DOHH2 (cell line): ENCODE data around the gene HOGA1.

ENCODE experiments used
- H3F3A ChIP-seq: fragments of 200-600 bp; sonication (generic), shearing (Covaris generic); 2 replicates; pipeline ENCODE4 v1.6.0; 2016; ENCODE audit warnings: antibody characterized with exemption, mild to moderate bottlenecking; ENCODE audit not compliant: control insufficient read depth, insufficient read depth
- H3K27ac ChIP-seq: fragments of 200-600 bp; sonication (generic); 2 replicates; pipeline ENCODE4 v1.5.1; 2014; ENCODE audit warnings: low read depth, mild to moderate bottlenecking, low read length, moderate library complexity
- H3K27me3 ChIP-seq: fragments of 200-600 bp; sonication (generic); 2 replicates; pipeline ENCODE4 v1.6.1; 2014; ENCODE audit warnings: mild to moderate bottlenecking, low read length, mixed read lengths; ENCODE audit not compliant: control insufficient read depth
- H3K36me3 ChIP-seq: fragments of 200-600 bp; sonication (generic); 2 replicates; pipeline ENCODE4 v1.6.1; 2014; ENCODE audit warnings: mild to moderate bottlenecking, low read length, moderate library complexity, mixed read lengths; ENCODE audit not compliant: control insufficient read depth
- H3K4me1 ChIP-seq: fragments of 200-600 bp; sonication (generic); 2 replicates; pipeline ENCODE4 v1.6.1; 2014; ENCODE audit warnings: mild to moderate bottlenecking, low read length, mixed read lengths; ENCODE audit not compliant: control insufficient read depth
- H3K4me2 ChIP-seq: fragments of 200-600 bp; sonication (generic); 2 replicates; pipeline ENCODE4 v1.6.0; 2014; ENCODE audit warnings: mild to moderate bottlenecking, low read length, moderate library complexity
- H3K4me3 ChIP-seq: fragments of 200-600 bp; sonication (generic); 2 replicates; pipeline ENCODE4 v1.5.1; 2014; ENCODE audit warnings: mild to moderate bottlenecking, low read length, mixed read lengths
- H3K79me2 ChIP-seq: fragments of 200-600 bp; sonication (generic); 2 replicates; pipeline ENCODE4 v1.6.1; 2014; ENCODE audit warnings: mild to moderate bottlenecking, low read length, mixed read lengths; ENCODE audit not compliant: control insufficient read depth
- H3K9me2 ChIP-seq: fragments of 200-600 bp; sonication (generic); replicated peaks from 2 replicates; pipeline ENCODE4 v1.6.1; 2014; ENCODE audit warnings: mild to moderate bottlenecking, low read length, mixed read lengths; ENCODE audit not compliant: control insufficient read depth
- H3K9me3 ChIP-seq: fragments of 200-600 bp; sonication (generic); 2 replicates; pipeline ENCODE4 v1.6.1; 2014; ENCODE audit warnings: antibody characterized with exemption, low read length, mixed read lengths; ENCODE audit not compliant: control insufficient read depth, insufficient read depth
- H4K20me1 ChIP-seq: fragments of 200-600 bp; sonication (generic); 2 replicates; pipeline ENCODE4 v1.6.0; 2014; ENCODE audit warnings: low read depth, mild to moderate bottlenecking, antibody characterized with exemption, low read length, moderate library complexity; ENCODE audit not compliant: control insufficient read depth, insufficient read depth
- EZH2phosphoT487 ChIP-seq: fragments of 200-600 bp; sonication (generic); IDR thresholded peaks from 2 replicates; pipeline ENCODE4 v1.6.1; 2017; ENCODE audit warnings: borderline replicate concordance, mild to moderate bottlenecking, antibody characterized with exemption, low read length, moderate library complexity, mixed read lengths
- TF ChIP-seq, protein P1 (sequence below): fragments of 200-600 bp; sonication (generic); IDR thresholded peaks from one replicate; pipeline ENCODE4 v1.5.1; 2014; ENCODE audit warnings: antibody characterized with exemption, mild to moderate bottlenecking, low read depth, low read length; ENCODE audit not compliant: poor library complexity, severe bottlenecking

Gene HOGA1

DNA sequence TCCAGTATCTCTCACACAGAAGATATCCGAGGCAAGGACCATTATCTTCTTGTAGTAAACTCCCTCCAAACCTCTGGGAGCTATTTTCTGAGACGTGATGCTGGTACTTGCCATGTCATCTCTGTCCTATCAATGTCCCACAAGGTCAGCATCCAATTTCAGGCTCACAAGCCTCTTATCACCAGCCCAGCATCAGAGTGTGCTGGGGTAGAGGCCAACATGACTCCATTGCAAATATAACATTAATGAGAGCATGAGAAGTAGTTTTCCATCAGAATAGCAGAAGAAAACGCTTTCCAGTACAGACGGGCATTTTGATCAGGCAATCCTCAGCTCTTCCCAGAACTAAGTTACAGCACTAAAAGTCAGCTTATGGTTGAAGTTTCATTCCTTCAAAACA is 43.5 kb downstream of the HOGA1 start:
- H3K27me3 ChIP-seq = no peaks in the 10 kb centered on the region
- H3K4me3 ChIP-seq = no peak overlapping the region
- H3K4me1 ChIP-seq = peaks cover 6% of the 10 kb centered on the region
- no peak overlapping the region for H3K27ac ChIP-seq
- H3K9me2 ChIP-seq = no peaks in the 10 kb centered on the region
- H3K36me3 ChIP-seq = no peaks in the 10 kb centered on the region
- no peaks in the 10 kb centered on the region for H4K20me1 ChIP-seq
- H3K79me2 ChIP-seq = peaks cover 5% of the 10 kb centered on the region; the same call in 1 of the 2 replicates
- TF ChIP-seq, protein P1, sequence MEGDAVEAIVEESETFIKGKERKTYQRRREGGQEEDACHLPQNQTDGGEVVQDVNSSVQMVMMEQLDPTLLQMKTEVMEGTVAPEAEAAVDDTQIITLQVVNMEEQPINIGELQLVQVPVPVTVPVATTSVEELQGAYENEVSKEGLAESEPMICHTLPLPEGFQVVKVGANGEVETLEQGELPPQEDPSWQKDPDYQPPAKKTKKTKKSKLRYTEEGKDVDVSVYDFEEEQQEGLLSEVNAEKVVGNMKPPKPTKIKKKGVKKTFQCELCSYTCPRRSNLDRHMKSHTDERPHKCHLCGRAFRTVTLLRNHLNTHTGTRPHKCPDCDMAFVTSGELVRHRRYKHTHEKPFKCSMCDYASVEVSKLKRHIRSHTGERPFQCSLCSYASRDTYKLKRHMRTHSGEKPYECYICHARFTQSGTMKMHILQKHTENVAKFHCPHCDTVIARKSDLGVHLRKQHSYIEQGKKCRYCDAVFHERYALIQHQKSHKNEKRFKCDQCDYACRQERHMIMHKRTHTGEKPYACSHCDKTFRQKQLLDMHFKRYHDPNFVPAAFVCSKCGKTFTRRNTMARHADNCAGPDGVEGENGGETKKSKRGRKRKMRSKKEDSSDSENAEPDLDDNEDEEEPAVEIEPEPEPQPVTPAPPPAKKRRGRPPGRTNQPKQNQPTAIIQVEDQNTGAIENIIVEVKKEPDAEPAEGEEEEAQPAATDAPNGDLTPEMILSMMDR = no peak
- TF ChIP-seq EZH2phosphoT487 = no peak
- no peak overlapping the region for H3K4me2 ChIP-seq
- H3K9me3 ChIP-seq = no peaks in the 10 kb centered on the region
- H3F3A ChIP-seq = 0 out of 2 replicates have a peak, but pooled peaks cover 3% of the 10 kb centered on the region

DNA sequence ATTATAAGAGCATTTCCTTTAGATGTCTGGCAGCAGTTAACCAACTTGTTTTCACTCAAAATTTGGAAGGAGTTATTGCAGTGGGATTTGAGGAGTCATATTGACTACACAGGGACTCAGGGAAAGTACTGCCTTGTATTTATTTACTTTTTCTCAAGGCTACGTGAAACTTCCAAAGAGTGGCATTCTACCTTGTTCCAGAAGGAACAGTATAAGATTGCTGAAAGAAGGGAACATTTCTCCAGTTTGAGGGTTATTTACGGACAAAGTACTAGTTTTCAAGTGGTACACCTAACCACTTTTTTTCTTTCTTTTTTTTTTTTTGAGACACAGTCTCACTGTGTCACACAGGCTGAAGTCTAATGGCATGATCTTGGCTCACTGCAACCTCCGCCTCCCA is 44.0 kb downstream of the HOGA1 start:
- no peaks in the 10 kb centered on the region for H3K36me3 ChIP-seq
- H3K4me2 ChIP-seq = no peak overlapping the region
- H3K27ac ChIP-seq = no peak overlapping the region
- H3K9me2 ChIP-seq = no peaks in the 10 kb centered on the region
- 0 out of 2 replicates have a peak, but pooled peaks cover 3% of the 10 kb centered on the region for H3F3A ChIP-seq
- H3K27me3 ChIP-seq = no peaks in the 10 kb centered on the region
- TF ChIP-seq, protein P1 = no peak
- TF ChIP-seq EZH2phosphoT487 = no peak
- H3K79me2 ChIP-seq = peaks cover 6% of the 10 kb centered on the region; the same call in 1 of the 2 replicates
- no peak overlapping the region for H3K4me3 ChIP-seq
- no peaks in the 10 kb centered on the region for H4K20me1 ChIP-seq
- peaks cover 6% of the 10 kb centered on the region for H3K4me1 ChIP-seq
- no peaks in the 10 kb centered on the region for H3K9me3 ChIP-seq

DNA sequence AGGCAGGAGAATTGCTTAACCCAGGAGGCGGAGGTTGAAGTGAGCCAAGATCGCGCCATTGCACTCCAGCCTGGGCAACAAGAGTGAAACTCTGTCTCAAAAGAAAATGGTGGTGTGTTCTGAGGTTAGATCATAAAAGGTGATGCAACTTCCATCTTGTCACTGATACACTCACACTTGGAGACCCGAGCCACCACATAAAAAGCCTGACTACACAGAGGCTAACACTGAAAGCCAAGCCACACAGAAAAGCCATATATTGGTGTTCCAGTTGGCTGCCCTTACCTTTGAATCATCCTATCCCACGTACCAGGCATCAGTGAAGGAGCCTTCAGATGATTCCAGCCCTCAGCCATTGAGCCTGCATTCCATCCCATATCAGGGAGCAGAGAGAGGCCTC is 45.1 kb downstream of the HOGA1 start:
- peaks cover 6% of the 10 kb centered on the region; the same call in 1 of the 2 replicates for H3K79me2 ChIP-seq
- no peaks in the 10 kb centered on the region for H3K36me3 ChIP-seq
- 0 out of 2 replicates have a peak, but pooled peaks cover 3% of the 10 kb centered on the region for H3F3A ChIP-seq
- no peaks in the 10 kb centered on the region for H3K9me3 ChIP-seq
- no peak overlapping the region for H3K4me3 ChIP-seq
- no peak overlapping the region for H3K27ac ChIP-seq
- TF ChIP-seq, protein P1 = no peak
- TF ChIP-seq EZH2phosphoT487 = no peak
- peaks cover 11% of the 10 kb centered on the region for H3K4me1 ChIP-seq
- H3K27me3 ChIP-seq = no peaks in the 10 kb centered on the region
- H3K9me2 ChIP-seq = no peaks in the 10 kb centered on the region
- H4K20me1 ChIP-seq = no peaks in the 10 kb centered on the region
- no peak overlapping the region for H3K4me2 ChIP-seq

DNA sequence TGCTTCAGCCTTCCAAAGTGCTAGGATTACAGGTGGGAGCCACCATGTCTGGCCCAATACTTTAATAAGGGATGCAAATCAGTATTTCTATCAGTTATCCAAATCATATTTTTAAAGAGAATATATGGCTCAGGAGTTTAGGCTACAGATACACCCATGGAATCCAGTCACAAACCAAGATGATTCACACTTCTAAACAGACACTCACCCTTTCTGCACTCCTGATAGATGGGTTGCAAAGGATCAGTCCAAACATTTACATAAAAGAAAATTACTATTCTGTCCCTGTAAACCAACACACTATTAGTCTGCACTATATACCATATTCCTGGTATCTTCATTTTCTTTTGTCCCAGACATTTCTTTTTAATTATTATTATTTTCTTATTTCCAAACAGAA is 46.9 kb downstream of the HOGA1 start:
- Histone ChIP-seq H3K36me3 (no peaks in the 10 kb centered on the region), H3K9me2 (no peaks in the 10 kb centered on the region), H3K9me3 (no peaks in the 10 kb centered on the region), H3K79me2 (peaks cover 6% of the 10 kb centered on the region; the same call in 1 of the 2 replicates), H3K27me3 (no peaks in the 10 kb centered on the region), H3K4me2 (no peak overlapping the region), H3K4me3 (no peak overlapping the region), H4K20me1 (no peaks in the 10 kb centered on the region), H3F3A (0 out of 2 replicates have a peak, but pooled peaks cover 3% of the 10 kb centered on the region), H3K27ac (no peak overlapping the region), H3K4me1 (peaks cover 11% of the 10 kb centered on the region)
- TF ChIP-seq, protein P1 = no peak
- no peak for TF ChIP-seq EZH2phosphoT487
